Activated naive CD8-positive, alpha-beta T cell treated with anti-CD3 and anti-CD28 coated beads, Interleukin-2, amount 50 U/mL, for 24 hours (primary cell): ENCODE measurements around the gene MRC2.
A peak's percentile ranks its signal among the peaks of the same experiment; 100 is the strongest.

ENCODE experiments used
- ATAC-seq: fragments of 150-1000 bp; cut with Tn5 transposase; one replicate; pipeline ENCODE4 v1.10.0; 2021
- DNase-seq: peaks from one replicate; pipeline ENCODE4 v3.0.0; 2021
- H3K27ac Mint-ChIP-seq: one replicate; pipeline ENCODE4 v1.8.0; 2021; ENCODE audit warnings: mild to moderate bottlenecking, mixed read lengths
- H3K27me3 Mint-ChIP-seq: one replicate; pipeline ENCODE4 v1.8.0; 2021; ENCODE audit warnings: mixed read lengths
- H3K36me3 Mint-ChIP-seq: one replicate; pipeline ENCODE4 v1.8.0; 2021; ENCODE audit warnings: low read depth, mixed read lengths
- H3K4me1 Mint-ChIP-seq: one replicate; pipeline ENCODE4 v1.8.0; 2021; ENCODE audit warnings: mixed read lengths
- H3K4me3 Mint-ChIP-seq: one replicate; pipeline ENCODE4 v1.8.0; 2021; ENCODE audit warnings: mild to moderate bottlenecking, moderate library complexity, mixed read lengths
- H3K9me3 Mint-ChIP-seq: one replicate; pipeline ENCODE4 v1.8.0; 2021; ENCODE audit warnings: mixed read lengths

MRC2 gene

DNA sequence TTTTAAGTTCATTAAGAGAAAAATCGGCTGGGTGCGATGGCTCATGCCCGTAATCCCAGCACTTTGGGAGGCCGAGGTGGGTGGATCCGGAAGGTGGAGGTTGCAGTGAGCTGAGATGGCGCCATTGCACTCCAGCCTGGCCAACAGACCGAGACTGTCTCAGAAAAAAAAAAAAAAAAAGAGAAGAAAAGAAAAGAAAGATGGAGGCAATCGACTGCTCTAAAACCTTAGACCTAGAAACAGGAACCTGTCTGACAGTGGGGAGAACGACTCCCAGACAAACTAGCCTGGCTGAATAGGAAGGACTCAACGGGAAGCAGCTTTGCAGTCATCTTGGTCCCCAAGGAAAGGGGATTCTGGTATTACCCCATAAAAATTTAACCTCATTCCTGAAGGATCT lies 13.7 kb downstream of the MRC2 start:
- H3K9me3 Mint-ChIP-seq, result no peaks in the 10 kb centered on the region
- H3K27ac Mint-ChIP-seq, result no peak overlapping the region
- no peak overlapping the region for H3K4me3 Mint-ChIP-seq
- H3K27me3 Mint-ChIP-seq, result peaks cover 3% of the 10 kb centered on the region
- DNase-seq (no peak), ATAC-seq (no peak)
- peaks cover 8% of the 10 kb centered on the region for H3K4me1 Mint-ChIP-seq
- no peaks in the 10 kb centered on the region for H3K36me3 Mint-ChIP-seq

DNA sequence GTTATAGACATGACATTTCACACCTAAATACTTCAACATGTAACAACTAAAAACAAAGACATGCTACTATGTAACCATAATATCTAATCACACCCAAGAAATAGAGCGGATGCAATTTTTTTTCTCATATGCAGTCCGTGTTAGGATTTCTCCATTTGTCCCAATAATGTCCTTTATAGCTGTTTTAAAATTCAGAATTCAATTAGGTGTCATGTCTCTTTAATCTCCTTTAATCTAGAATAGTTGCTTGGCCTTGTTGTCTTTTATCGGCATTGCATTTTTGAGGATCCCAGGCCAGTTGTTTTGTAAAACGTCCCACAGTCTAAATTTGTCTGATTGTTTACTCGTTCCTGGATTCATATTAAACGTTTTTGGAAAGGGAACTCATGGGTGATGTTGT lies 14.5 kb downstream of the MRC2 start:
- Mint-ChIP-seq H3K4me1 (peaks cover 8% of the 10 kb centered on the region), H3K27me3 (peaks cover 3% of the 10 kb centered on the region), H3K27ac (no peak overlapping the region), H3K4me3 (no peak overlapping the region), H3K9me3 (no peaks in the 10 kb centered on the region), H3K36me3 (no peaks in the 10 kb centered on the region)
- no peak for ATAC-seq
- DNase-seq, result no peak

DNA sequence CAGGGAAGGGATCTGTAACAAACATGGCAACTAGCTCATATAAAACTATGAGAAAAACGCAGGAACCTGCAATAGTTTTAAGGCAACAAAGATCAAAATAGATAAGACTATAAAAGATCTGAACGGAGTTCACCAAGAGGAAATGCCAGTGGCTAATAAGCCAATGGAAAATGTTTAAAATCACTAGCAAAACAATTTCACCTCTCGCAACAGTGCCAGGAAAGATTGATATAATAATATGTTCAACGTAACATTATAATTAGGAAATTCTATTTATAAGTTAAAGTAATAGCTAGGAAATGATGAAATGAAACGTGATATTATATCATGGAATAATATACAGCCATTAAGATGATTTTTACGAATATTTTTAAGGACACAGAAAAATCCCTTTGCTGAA lies 16.0 kb downstream of the MRC2 start:
- DNase-seq (no peak), ATAC-seq (no peak)
- Mint-ChIP-seq H3K4me3 (no peak overlapping the region), H3K27ac (no peak overlapping the region), H3K4me1 (peaks cover 8% of the 10 kb centered on the region), H3K27me3 (peaks cover 3% of the 10 kb centered on the region), H3K9me3 (no peaks in the 10 kb centered on the region), H3K36me3 (no peaks in the 10 kb centered on the region)

DNA sequence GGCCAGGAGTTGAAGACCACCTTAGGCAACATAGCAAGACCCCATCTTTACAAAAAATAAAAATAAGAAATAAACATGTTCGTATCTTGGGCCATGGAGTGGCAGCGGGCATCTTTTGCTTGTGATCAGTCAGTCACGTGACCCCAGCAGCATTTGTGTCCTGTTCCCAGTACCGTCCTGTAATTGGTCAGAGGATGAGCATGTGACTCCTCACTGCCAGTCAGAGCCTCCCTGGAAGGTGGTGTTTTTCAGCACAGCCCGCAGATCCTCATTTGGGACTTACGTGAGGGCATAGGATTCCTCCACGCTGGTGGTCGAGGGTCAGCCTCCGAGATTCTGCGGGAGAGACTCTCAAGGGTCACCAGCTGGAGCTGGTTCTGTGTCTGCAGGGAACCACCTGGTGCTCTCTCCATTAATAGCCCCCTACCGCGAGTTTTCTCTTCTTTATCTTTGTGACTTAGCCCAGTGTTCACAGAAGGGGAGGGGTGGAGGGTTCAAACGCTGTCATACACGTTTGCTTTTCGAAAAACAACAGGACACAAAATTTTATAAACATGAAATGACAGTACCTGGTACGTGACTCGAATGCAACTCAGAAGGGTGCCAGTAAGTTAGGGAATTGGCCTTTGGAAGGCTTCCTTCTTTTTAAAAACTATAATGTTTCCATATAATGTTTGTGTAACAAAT lies 17.2 kb downstream of the MRC2 start:
- H3K9me3 Mint-ChIP-seq, result no peaks in the 10 kb centered on the region
- no peak overlapping the region for H3K27ac Mint-ChIP-seq
- no peaks in the 10 kb centered on the region for H3K36me3 Mint-ChIP-seq

DNA sequence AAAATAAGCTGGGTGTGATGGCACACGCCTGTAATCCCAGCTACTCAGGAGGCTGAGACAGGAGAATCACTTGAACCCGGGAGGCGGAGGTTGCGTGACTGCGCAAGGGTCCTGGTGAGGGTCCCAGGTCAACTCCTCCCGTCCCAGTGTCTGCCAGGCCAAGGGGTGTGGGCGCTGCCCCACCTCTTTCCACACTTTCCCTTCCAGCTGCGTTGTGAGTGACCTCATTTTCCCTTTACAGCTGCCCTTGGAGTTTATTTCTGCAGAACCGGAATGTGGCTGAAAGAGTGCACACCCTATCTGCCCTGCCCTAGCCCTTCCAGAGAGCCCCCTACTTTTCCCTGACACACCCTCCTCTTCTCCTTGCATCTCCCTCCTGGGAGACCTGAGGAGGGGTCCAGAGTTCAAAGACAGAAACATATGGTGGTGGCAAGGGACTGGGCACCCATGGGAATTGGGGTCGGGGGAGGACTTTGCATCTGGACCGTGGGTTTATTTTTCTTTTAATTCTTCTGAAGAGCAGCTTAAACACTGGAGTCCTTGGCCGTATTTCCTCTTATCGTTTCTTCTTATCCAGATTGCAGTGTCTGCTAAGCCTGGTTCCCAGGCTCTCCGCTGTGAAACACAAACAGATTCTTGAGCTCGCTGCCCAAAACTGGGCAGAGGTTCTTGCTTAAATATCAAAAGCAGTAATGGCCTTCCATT lies 20.9 kb downstream of the MRC2 start:
- H3K27ac Mint-ChIP-seq, result no peak overlapping the region
- DNase-seq, result no peak

More for the DNA sequence above, 17.2 kb downstream of the MRC2 start:
- peaks cover 8% of the 10 kb centered on the region for H3K4me1 Mint-ChIP-seq
- peaks cover 3% of the 10 kb centered on the region for H3K27me3 Mint-ChIP-seq
- no peak overlapping the region for H3K4me3 Mint-ChIP-seq
- DNase-seq (no peak), ATAC-seq (no peak)

DNA sequence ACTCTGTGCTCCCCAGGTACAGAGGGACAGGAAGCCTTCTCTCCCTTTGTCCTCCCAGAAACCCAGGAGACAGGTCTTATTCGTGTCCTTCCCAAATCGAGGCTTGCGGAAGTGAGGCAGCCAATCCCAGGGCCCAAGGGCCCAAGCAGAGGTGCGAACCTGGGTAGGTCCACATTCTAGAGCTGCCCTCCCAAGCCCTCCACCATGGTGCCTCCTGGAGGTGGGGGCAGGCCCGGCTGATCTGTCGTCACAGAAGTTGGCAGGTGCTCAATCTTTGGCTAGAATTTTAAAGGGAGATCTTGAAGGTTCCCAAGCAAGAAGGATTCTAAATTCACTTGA lies 21.5 kb downstream of the MRC2 start:
- DNase-seq (no peak), ATAC-seq (no peak)
- Mint-ChIP-seq H3K4me3 (no peak overlapping the region), H3K27ac (no peak overlapping the region), H3K36me3 (no peaks in the 10 kb centered on the region), H3K4me1 (peaks cover 22% of the 10 kb centered on the region), H3K27me3 (peaks cover 20% of the 10 kb centered on the region), H3K9me3 (no peaks in the 10 kb centered on the region)

More for the DNA sequence above, 20.9 kb downstream of the MRC2 start:
- Mint-ChIP-seq H3K9me3 (no peaks in the 10 kb centered on the region), H3K36me3 (no peaks in the 10 kb centered on the region), H3K4me1 (peaks cover 18% of the 10 kb centered on the region), H3K4me3 (no peak overlapping the region), H3K27me3 (peaks cover 19% of the 10 kb centered on the region)
- ATAC-seq, result no peak

DNA sequence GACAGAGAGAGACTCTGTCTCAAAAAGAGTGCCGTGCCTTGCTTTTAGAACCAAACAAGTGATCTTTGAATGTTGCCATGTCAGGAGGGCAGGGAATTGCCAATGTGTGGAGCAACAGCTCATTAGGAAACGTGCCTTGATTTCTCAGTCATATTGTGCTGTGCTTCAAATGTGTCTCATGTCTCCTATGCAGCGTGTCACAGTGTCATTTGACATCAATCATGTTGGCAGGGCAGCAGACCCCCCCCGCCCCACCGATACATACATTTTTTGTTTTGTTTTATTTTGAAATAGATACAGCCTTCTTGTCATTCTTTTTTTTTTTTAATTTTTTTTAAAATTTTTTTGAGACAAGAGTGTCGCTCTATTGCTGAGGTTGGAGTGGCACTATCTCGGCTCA lies 22.1 kb downstream of the MRC2 start:
- H3K4me3 Mint-ChIP-seq, result no peak overlapping the region
- ATAC-seq (no peak), DNase-seq (no peak)
- peaks cover 23% of the 10 kb centered on the region for H3K27me3 Mint-ChIP-seq
- no peaks in the 10 kb centered on the region for H3K36me3 Mint-ChIP-seq
- H3K4me1 Mint-ChIP-seq, result peaks cover 27% of the 10 kb centered on the region
- no peaks in the 10 kb centered on the region for H3K9me3 Mint-ChIP-seq
- no peak overlapping the region for H3K27ac Mint-ChIP-seq

DNA sequence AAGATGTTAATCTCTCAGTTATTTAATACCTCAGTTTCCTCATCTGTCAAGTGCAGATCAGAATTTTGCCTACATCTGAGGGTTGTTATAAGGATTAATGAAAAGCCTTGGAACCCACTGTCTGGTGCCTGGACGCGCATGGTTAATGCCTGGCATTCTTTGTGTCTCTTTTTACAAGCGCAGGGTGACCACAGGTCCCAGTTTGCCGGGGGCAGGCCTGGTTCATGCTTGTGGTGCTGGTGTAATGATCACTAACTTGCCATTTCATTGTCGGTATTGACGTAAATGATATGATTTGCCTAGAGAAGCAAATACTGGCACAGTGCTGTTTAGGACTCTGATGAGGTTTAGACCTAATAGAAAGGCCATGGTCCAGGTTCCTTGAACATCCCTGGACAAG lies 23.1 kb downstream of the MRC2 start:
- H3K27ac Mint-ChIP-seq, result no peak overlapping the region
- H3K9me3 Mint-ChIP-seq, result no peaks in the 10 kb centered on the region
- DNase-seq (no peak), ATAC-seq (no peak)
- H3K4me3 Mint-ChIP-seq, result no peak overlapping the region
- H3K27me3 Mint-ChIP-seq, result peaks cover 26% of the 10 kb centered on the region
- no peaks in the 10 kb centered on the region for H3K36me3 Mint-ChIP-seq
- H3K4me1 Mint-ChIP-seq, result peaks cover 27% of the 10 kb centered on the region

DNA sequence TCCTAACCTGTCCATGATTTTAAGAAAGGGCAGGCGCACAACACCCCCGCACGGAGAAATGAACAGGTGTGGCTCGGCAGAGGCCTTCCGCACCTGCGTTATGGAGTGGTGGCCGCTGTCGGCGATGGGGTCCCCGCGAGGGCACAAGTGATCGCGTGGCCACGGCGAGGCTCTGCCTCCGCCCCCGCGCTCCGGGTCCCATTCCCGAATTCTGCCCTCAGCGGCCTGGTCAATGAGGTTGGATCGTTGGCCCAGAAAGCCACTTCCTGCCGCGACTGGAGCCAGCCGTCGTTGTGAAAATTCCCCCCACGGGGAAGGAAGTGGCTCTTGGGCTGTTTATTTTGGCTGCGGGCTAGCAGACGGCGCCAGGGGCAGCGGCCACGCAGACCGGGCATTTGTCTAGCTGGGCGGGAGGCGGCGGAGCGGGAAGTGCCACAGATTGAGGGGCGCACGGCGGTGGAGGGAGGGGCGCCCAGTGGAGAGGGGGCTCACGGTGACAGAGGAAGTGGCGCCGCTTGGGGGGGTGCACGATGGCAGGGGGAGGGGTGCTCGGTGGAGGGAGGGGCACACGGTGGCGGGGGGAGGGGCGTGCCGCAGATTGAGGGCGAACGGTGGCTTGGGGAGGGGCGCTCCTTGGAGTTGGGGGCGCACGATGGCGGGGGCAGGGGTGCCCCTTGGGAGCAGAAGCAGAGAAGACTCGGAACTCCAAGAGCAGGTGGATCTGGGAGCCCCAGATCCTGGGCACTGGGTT lies 25.0 kb downstream of the MRC2 start:
- H3K27ac Mint-ChIP-seq, result peak overlapping the region; percentile 59
- no peak for ATAC-seq

DNA sequence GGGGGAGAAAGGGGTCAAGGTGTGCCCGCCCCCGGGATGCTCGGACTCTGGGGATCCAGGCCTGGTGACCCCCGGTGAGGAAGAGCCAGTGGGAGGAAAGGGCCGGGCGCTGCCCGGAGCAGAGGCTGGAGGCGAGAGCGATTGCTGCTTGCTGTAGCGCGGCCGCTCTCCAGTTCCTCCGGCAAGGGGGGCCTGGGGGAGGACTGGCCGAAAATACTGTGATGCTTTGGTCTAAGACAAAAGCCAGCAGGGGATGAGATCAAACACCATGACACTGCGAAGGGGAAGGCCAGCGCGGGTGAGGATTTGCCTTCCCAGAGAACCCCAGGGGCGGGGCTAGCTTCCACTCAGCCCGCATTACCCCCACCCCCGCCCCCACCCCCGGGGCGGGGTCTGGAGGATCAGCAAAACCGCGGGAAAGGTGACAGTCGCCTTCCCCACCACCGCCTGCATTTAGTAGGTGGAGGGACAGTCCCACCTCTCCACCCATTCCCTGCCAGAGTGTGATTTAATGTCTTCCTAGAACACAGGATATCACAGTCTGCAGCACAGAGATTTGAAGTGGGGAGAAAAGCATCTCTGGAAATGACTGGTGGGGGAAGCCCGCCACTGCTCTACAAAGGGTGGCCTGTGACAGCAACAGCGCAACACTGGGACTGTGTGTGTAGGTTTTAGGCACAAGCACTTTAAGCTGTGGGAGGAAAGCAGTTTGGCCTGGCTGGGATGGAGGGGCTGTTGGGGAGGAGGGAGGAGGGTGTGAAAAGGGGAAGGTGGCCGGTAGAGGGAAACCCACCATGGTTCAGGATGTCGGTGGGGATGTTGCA lies 25.7 kb downstream of the MRC2 start:
- H3K9me3 Mint-ChIP-seq, result no peaks in the 10 kb centered on the region
- H3K4me3 Mint-ChIP-seq, result peak overlapping the region; percentile 71
- ATAC-seq (peak; percentile 98), DNase-seq (peak; percentile 96)
- H3K27me3 Mint-ChIP-seq, result peaks cover 39% of the 10 kb centered on the region
- H3K27ac Mint-ChIP-seq, result peak overlapping the region; percentile 59
- H3K4me1 Mint-ChIP-seq, result peaks cover 27% of the 10 kb centered on the region
- no peaks in the 10 kb centered on the region for H3K36me3 Mint-ChIP-seq

More for the DNA sequence above, 25.0 kb downstream of the MRC2 start:
- Mint-ChIP-seq H3K9me3 (no peaks in the 10 kb centered on the region), H3K27me3 (peaks cover 39% of the 10 kb centered on the region), H3K4me3 (peak overlapping the region; percentile 71), H3K36me3 (no peaks in the 10 kb centered on the region), H3K4me1 (peaks cover 27% of the 10 kb centered on the region)
- peak; percentile 43 for DNase-seq

DNA sequence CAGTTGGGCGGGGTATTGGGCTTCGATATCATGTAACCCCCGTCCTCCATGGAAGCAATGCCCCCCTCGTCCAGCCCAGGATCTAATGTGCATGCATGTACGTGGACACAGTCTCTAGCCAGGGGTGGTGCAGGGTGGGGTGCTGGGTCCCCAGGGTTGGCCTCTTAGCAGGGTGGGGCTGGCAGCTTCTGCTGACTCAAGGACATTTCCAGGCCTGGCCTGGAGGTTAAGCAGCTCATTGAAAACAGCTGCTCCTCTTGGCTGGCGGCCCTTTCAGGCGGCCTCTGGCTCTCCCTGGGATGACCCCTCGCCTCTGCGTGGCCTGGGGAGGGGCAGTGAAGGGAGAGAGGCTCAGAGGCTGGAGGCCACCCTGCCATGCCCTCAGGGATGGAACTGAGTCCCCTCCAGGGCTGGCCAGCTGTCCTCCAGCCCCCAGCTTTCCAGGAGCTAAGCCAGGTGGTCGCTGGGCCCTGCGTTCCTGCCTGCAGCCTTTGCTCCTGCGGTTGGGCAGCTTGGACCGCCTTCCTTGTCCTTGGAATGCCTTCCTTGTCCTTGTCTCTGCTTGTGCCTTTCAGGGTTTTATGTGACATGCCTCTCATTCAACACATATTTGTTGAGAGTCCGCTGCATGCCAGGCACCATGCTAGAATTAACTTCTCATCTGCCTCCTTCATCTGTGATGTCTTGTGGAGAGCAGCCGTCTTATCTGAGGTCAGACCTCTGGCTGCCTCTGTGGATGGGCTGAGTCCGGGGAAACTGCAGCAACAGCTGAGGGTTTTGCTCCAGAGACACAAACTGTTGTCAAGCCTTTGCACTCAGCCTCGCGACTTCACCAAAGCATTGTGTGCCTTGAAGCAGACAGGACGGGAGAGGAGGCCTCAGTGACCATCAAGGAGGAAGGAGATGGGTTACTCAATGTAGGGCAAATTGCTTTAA lies 26.6 kb downstream of the MRC2 start:
- peak overlapping the region; percentile 59 for H3K27ac Mint-ChIP-seq
- ATAC-seq, result peak; percentile 3
- peak overlapping the region; percentile 71 for H3K4me3 Mint-ChIP-seq
- H3K4me1 Mint-ChIP-seq, result peaks cover 27% of the 10 kb centered on the region
- peaks cover 42% of the 10 kb centered on the region for H3K27me3 Mint-ChIP-seq
- H3K9me3 Mint-ChIP-seq, result no peaks in the 10 kb centered on the region
- peak; percentile 32 for DNase-seq
- peaks cover 2% of the 10 kb centered on the region for H3K36me3 Mint-ChIP-seq

DNA sequence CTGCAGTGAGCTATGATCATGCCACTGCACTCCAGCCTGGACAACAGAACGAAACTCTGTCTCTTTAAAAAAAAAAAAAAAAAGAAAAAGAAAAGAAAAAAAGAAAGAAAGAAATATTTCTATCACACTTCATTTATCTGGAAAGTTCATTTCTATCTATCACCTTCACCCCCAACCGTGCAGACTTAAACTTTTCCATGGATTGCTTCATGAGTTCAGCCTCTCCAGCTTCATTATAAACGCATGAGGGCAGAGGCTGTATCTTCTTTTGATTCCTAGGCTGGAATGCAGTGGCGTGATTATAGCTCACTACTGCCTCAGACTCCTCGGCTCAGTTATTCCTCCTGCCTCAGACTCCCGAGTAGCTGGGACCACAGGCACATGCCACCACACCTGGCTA lies 28.2 kb downstream of the MRC2 start:
- peaks cover 35% of the 10 kb centered on the region for H3K27me3 Mint-ChIP-seq
- H3K27ac Mint-ChIP-seq, result no peak overlapping the region
- no peak overlapping the region for H3K4me3 Mint-ChIP-seq
- H3K9me3 Mint-ChIP-seq, result peaks cover 7% of the 10 kb centered on the region
- ATAC-seq (no peak), DNase-seq (no peak)
- H3K36me3 Mint-ChIP-seq, result peaks cover 2% of the 10 kb centered on the region
- peaks cover 27% of the 10 kb centered on the region for H3K4me1 Mint-ChIP-seq

DNA sequence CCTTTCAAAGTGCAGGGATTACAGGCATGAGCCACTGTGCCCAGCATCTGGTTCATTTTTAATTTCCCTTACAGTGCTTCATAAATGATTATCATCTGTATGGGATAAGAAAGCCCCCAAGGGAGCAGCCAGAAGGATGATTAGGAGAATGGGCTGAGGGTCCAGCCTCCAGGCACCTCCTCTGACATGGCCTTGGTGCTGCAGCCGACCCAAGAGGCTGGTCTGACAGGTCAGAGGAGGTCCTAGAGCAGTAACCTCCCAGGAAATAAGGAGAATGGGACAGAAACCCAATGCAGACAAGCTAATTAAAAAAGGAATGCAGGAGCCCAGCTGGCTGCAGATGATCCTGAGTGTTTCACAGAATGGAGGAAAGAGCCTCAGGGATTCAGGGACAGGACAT lies 29.0 kb downstream of the MRC2 start:
- H3K27ac Mint-ChIP-seq, result no peak overlapping the region
- peaks cover 14% of the 10 kb centered on the region for H3K9me3 Mint-ChIP-seq
- H3K4me1 Mint-ChIP-seq, result peaks cover 27% of the 10 kb centered on the region
- ATAC-seq (no peak), DNase-seq (no peak)
- H3K36me3 Mint-ChIP-seq, result peaks cover 5% of the 10 kb centered on the region
- no peak overlapping the region for H3K4me3 Mint-ChIP-seq
- H3K27me3 Mint-ChIP-seq, result peaks cover 33% of the 10 kb centered on the region
